Umbilical cord (tissue), 2 donors: ENCODE data around the gene BABAM2. TPM values are rescaled to one million over a fixed set of nuclear protein-coding genes. Genes with fewer than 3 reads are reported as not detected.
A peak's percentile ranks its signal among the peaks of the same experiment; 100 is the strongest.
"Not testable (repeated sequence)": the region's sequence is repeated elsewhere in the genome, so short reads cannot be mapped to it uniquely, and the experiment has no call there.

Experiments
- DNase-seq: peaks from one replicate; pipeline ENCODE4 v3.0.0-alpha.2; 2015; ENCODE audit warnings: low spot score
- total RNA-seq: library from RNA; depleted of rRNA; stranded (reverse); fragments of >200 nt; gene quantifications from one replicate; pipeline ENCODE4 v1.2.3, GENCODE V29; 2014; ENCODE audit warnings: low replicate concordance; ENCODE audit not compliant: insufficient read depth

BABAM2 gene
- total RNA-seq, 1 donor from 2014 or later, result 38.5 TPM

GRCh38 chr2:28357055-28357454, 466.5 kb downstream of the BABAM2 start:
- DNase-seq, result no peak

DNA sequence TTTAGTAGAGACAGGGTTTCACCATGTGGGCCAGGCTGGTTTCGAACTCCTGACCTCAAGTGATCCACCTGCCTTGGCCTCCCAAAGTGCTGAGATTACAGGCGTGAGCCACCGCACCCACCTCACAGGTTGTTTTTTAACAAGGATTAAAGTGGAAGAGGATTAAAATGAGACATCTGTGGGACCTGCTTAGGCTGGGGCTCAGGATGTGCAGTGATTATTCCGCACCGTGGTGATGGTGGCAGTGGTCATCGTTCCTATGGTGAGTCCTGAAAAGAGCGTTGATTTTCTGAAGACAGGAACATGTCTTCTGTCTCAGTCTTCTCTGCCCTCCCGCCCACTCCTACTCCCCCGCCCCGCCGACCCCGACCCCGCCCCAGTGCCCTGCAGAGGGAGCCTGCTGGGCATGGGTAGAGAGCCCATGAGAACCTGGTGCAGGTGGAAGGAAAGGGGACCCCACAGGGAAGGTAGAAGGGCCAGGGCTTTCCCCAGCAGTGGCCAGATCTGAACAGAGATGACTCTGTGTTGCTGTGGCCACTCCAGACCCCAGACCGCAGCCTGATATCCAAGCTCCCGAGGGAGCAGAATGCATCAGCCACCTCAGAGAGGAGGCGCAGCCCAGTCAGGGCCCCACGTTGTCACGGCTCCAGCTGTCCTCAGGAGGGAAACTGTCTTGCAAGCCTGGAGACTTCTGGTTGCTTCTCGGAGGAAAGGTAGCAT, 467.6 kb downstream of the BABAM2 start:
- no peak for DNase-seq

GRCh38 chr2:28358668-28359201, 468.2 kb downstream of the BABAM2 start:
- no peak for DNase-seq

DNA sequence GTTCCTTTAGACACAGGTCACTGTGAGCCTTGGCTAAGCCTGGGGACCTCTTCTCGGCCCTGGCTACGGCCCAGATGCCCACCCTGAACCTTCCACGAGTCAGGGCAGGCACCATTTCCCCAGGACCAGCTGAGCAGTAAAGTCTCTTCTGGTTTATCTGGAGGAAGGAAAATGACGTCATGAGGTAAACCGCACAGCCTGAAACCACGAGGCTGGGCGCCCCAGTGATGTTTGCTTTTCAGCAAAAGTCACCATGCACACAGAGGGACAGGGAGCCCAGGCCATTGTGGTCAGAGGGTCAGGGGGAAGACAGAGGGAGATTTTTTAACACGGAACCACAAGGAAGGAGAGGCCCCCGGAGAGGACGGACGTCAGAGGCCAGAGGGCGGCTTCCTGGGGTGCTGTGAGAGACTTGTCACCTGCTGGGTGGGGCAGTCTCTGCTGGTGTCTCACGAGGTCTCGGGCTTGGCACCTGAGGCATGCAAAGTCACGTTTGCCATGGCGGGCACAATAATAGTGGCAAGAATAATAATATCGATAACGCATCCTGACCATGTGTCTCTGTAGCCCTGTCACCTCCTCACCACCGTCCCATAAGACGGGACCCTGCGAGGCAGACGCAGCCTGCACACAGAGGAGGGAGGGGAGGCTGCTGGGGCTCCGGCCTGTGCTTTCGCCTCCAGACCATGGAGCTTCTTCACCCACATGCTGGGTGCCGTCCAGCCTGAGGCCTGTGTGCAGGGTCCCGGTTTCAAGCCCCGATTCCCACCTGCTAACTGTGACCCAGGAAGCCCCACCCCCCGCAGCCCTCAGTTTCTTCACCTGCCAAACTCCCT, 468.9 kb downstream of the BABAM2 start:
- DNase-seq, result no peak

GRCh38 chr2:28360058-28360717, 469.7 kb downstream of the BABAM2 start:
- no peak for DNase-seq

- no peak for DNase-seq
Observed at GRCh38 chr2:28360718-28361293, 470.3 kb downstream of the BABAM2 start.

DNA sequence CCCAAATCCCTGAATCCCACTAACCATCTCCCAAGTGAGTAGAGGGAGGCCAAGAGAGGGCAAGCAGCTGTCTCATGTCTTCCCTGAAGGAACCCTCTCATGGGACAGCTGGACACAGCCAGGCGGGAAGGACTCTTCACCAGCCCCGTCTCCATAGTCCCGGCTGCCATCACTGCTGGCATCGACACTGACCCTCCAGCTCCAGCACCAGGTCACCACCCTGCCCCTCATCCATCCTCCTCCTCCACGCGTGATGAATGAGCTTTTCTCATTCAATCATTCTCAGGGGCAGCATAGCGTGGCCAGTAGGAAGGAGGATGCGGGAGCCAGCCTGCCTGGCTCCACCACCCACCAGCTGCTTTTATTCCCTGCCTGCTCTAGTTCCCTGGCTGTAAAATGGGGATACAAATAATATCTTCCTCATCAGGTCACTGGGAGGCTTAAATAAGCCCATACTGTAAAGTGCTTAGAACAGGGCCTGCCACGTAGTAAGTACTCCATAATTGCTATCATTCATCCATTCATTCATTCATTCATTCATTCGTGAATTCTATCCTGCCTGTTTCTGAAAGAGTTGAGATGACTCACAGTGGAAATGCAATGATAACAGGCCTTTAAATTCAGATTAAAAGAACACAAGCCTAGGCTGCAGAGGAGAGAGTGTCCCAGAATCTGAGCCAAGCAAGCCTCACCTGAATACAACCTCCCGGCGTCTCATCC, 471.6 kb downstream of the BABAM2 start:
- no peak for DNase-seq

DNA sequence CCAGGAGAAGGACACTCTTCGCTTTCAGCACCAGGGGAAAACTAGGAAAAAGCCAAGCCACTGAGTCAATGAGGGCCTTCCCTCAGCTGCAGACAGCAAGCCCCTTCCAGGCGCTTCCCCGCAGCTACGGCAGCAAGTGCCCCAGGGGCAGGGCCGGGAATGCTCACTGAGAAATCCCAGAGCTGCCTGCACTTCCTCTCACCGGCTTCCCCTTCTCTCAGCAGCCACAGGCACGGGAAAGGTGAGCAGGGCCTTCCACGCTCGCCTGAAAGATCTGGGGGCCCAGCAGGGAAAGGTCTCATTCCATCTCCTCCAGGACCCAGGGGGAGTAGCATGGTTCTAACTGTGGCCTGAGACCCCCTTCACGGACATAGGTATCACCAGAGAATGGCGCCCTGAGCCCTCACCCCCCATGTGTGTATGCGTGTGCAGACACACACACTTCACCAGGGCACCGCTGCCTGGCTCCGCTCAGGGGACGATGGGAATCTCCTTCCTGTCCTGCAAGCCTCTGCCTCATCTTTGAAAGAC, 472.5 kb downstream of the BABAM2 start:
- DNase-seq, result no peak

DNA sequence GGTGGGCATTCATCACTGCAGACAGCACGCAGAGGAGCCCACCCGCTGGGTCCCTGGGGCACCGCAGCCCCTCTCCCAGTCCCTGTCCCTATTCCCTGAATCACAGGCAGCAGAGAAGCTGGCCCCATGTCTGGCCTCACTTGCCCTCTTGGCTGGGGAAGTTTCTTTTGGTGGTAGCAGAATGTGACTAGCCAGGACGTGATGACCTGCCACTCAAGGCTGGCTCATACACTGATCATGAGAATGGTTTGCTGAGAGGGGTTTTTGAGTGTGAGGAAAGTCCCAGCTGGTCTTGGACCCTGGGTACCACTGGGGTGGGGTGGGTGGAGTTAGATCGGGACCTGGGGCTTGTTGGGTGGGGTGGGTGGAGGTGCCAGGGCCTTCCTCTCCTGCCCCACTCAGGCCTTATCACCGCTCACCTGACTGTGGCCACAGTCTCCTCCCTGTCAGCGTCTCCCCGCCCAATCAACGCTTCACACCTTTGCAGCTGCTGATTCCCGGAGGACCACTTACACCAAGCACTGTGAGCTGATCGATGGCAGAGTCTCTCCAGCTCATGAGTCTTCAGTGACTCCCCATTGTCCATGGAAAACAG, 473.3 kb downstream of the BABAM2 start:
- no peak for DNase-seq

DNA sequence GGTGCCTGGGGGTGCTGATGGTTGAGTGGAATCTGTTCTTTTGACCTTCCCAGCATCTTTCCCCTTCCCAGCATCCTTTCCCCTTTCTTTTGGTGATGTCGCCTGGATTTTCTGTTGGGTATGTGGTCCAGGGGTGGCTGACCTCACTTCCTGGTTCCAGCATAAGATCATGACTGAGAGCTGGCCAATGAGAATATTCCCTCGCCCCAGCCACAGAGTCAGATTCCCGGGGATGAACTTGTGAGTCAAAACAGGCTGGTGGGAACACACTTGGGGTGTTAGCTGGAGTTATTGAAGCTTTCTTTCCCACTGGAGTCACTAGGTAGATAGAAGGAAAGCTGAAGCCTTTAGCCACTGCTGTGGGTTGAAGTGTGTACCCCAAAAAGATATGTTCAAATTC, 474.1 kb downstream of the BABAM2 start:
- DNase-seq, result no peak

GRCh38 chr2:28365158-28365557, 474.6 kb downstream of the BABAM2 start:
- DNase-seq, result peak; percentile 52

GRCh38 chr2:28366149-28366495, 475.6 kb downstream of the BABAM2 start:
- DNase-seq, result no peak

GRCh38 chr2:28366496-28367282, 476.2 kb downstream of the BABAM2 start:
- peak; percentile 92 for DNase-seq

GRCh38 chr2:28367667-28368356, 477.3 kb downstream of the BABAM2 start:
- DNase-seq, result no peak

DNA sequence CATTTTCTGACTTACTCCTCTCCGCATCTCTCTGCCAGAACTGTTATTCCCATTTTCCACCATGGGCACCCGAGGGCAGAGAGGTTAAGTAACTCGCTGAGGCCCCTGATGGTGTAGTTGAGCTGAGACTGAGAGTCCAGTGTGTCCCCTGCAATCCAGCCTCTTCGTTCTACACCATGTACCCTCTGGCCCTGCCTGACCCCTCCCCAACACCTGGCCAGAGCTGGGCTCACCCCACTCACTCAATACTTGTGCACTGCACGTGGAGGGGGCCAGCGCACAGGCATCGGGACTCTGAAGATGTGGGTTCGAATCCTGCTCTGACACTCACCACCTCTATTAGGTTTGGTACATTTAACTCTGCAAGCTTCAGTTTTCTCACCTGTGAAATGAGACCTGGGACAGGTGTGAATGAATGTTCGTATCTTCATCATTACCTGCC, 477.8 kb downstream of the BABAM2 start:
- no peak for DNase-seq

GRCh38 chr2:28369358-28369757, 478.8 kb downstream of the BABAM2 start:
- DNase-seq, result no peak

DNA sequence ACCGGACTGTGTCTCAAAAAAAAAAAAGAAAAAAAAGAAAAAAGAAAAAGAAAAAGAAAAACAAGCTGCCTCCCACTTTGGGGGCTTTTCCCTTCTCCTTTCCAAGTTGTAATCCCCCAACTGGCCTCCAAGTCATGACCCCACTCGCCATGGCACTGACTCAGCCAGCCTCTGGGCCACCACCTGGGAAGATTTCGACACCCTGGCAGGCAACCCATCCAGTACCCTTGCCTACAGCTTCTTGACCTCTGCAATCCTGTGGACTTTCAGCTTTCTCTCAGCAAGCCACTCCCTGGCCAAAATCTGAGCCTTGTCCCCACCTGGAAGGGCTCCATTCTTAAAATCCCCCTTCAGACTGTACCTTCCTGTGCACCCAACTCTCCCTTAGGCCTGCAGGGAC, 479.8 kb downstream of the BABAM2 start:
- DNase-seq, result no peak

- not testable (repeated sequence) for DNase-seq
Observed at GRCh38 chr2:28371728-28372127, 481.2 kb downstream of the BABAM2 start.

GRCh38 chr2:28373854-28374253, 483.3 kb downstream of the BABAM2 start:
- no peak for DNase-seq
